MCF 10A (cell line): Measurements from ENCODE around the gene GPA33. TPM values are rescaled to one million over a fixed set of nuclear protein-coding genes. Genes with fewer than 3 reads are reported as not detected.
A peak's percentile ranks its signal among the peaks of the same experiment; 100 is the strongest.

Source experiments
- BruUV-seq: library from RNA; stranded (reverse); fragments of 400-500 nt; replicated peaks from 2 replicates; lab custom pipeline; 2021; lab: Mats Ljungman, UMichigan
- CTCF ChIA-PET: fragments of 300-600 bp; sonication (Branson Sonifier 250); formaldehyde crosslinking; extraction: SDS; loops from one replicate; lab custom pipeline; 2021; ENCODE audit warnings: antibody characterized with exemption, inconsistent platforms; lab: Yijun Ruan, JAX
- POLR2A ChIA-PET: fragments of 300-600, 350-650 bp; sonication (Branson Sonifier 250); formaldehyde crosslinking; extraction: SDS; loops from one replicate; lab custom pipeline; 2020; ENCODE audit warnings: antibody characterized with exemption, inconsistent platforms; lab: Yijun Ruan, JAX
- DNase-seq: peaks from one replicate; pipeline ENCODE4 v3.0.0-alpha.2; 2018; ENCODE audit not compliant: unreplicated experiment
- H3K27ac Mint-ChIP-seq: one replicate; pipeline ENCODE4 v1.8.0; 2022; ENCODE audit warnings: mild to moderate bottlenecking, low read depth, mixed read lengths; ENCODE audit not compliant: unreplicated experiment
- H3K27me3 Mint-ChIP-seq: one replicate; pipeline ENCODE4 v1.8.0; 2022; ENCODE audit warnings: mixed read lengths; ENCODE audit not compliant: insufficient read depth, unreplicated experiment
- H3K36me3 Mint-ChIP-seq: one replicate; pipeline ENCODE4 v1.8.0; 2022; ENCODE audit warnings: mild to moderate bottlenecking, moderate library complexity, mixed read lengths; ENCODE audit not compliant: insufficient read depth, unreplicated experiment
- H3K4me1 Mint-ChIP-seq: one replicate; pipeline ENCODE4 v1.8.0; 2022; ENCODE audit warnings: mixed read lengths; ENCODE audit not compliant: insufficient read depth, unreplicated experiment
- H3K4me3 Mint-ChIP-seq: one replicate; pipeline ENCODE4 v1.8.0; 2022; ENCODE audit warnings: mild to moderate bottlenecking, moderate library complexity, mixed read lengths; ENCODE audit not compliant: unreplicated experiment
- H3K9me3 Mint-ChIP-seq: one replicate; pipeline ENCODE4 v1.8.0; 2022; ENCODE audit warnings: mixed read lengths; ENCODE audit not compliant: unreplicated experiment
- CTCF ChIP-seq: fragments of 200-600 bp; IDR thresholded peaks from one replicate; pipeline ENCODE4 v1.8.0; 2022; ENCODE audit warnings: antibody characterized with exemption, mild to moderate bottlenecking; ENCODE audit not compliant: unreplicated experiment
- intact Hi-C: fragments of 100-400 bp; cut with micrococcal nuclease; formaldehyde crosslinking; loops from 2 replicates; pipeline ENCODE4 v1.14.1; 2022
- total RNA-seq: library from RNA; stranded (reverse); gene quantifications from 2 replicates; pipeline ENCODE4 v1.2.3, GENCODE V29; 2022

The GPA33 gene
- total RNA-seq, 1 experiment from 2014 or later, result not detected

- Mint-ChIP-seq H3K4me1 (peaks cover 5% of the 10 kb centered on the region), H3K9me3 (no peaks in the 10 kb centered on the region), H3K27me3 (no peaks in the 10 kb centered on the region), H3K4me3 (no peak overlapping the region), H3K27ac (no peak overlapping the region), H3K36me3 (no peaks in the 10 kb centered on the region)
- no TSS peak for BruUV-seq
- DNase-seq, result peak; percentile 26
- ChIA-PET CTCF (interaction anchor here (0.5 to 18.6 kb wide), 105 partner anchors 8 to 1764 kb away, joined by 3 to 1662 read pairs (median 6); partner anchors contain the start of genes ILDR2, POGK, POU2F1 and STYXL2), POLR2A (interaction anchor here (0.6 to 5.9 kb wide), 7 partner anchors 103 to 221 kb away, joined by 3 to 93 read pairs (median 3); partner anchors contain the start of gene POGK)
- peak; percentile 28 for TF ChIP-seq CTCF
- intact Hi-C loops, result no loop called here
Observed at GRCh38 chr1:167060141-167061072, 29.8 kb downstream of the GPA33 start.

- no peak overlapping the region for H3K4me3 Mint-ChIP-seq
- H3K27ac Mint-ChIP-seq, result no peak overlapping the region
- POLR2A ChIA-PET, result interaction anchor here (0.5 to 5.9 kb wide), 10 partner anchors 104 to 1283 kb away, joined by 3 to 93 read pairs (median 4); partner anchors contain the start of gene POGK
- H3K9me3 Mint-ChIP-seq, result no peaks in the 10 kb centered on the region
- BruUV-seq, result no TSS peak
- intact Hi-C loops, result loop anchor here (1.0 to 5.0 kb wide), 3 partner anchors 149 to 1132 kb away; no protein-coding TSS in a partner anchor
- H3K27me3 Mint-ChIP-seq, result no peaks in the 10 kb centered on the region
- H3K36me3 Mint-ChIP-seq, result no peaks in the 10 kb centered on the region
- no peak for TF ChIP-seq CTCF
- CTCF ChIA-PET, result interaction anchor here (0.5 to 18.6 kb wide), 120 partner anchors 9 to 1265 kb away, joined by 3 to 1662 read pairs (median 6); partner anchors contain the start of genes ILDR2, POGK, POU2F1 and STYXL2
- no peak for DNase-seq
- H3K4me1 Mint-ChIP-seq, result peaks cover 5% of the 10 kb centered on the region
Observed at GRCh38 chr1:167059809-167060107, 30.4 kb downstream of the GPA33 start.

- peak; percentile 79 for DNase-seq
- H3K4me1 Mint-ChIP-seq, result peaks cover 5% of the 10 kb centered on the region
- peak; percentile 99 for TF ChIP-seq CTCF
- no peaks in the 10 kb centered on the region for H3K27me3 Mint-ChIP-seq
- POLR2A ChIA-PET, result interaction anchor here (0.5 to 5.9 kb wide), 13 partner anchors 104 to 1282 kb away, joined by 3 to 93 read pairs (median 4); partner anchors contain the start of gene TADA1
- CTCF ChIA-PET, result interaction anchor here (0.5 to 18.6 kb wide), 156 partner anchors 8 to 1265 kb away, joined by 3 to 1662 read pairs (median 5); partner anchors contain the start of genes GPA33, ILDR2, POGK and POU2F1
- H3K36me3 Mint-ChIP-seq, result no peaks in the 10 kb centered on the region
- no TSS peak for BruUV-seq
- intact Hi-C loops, result loop anchor here (1.0 to 5.0 kb wide), 3 partner anchors 149 to 1132 kb away; no protein-coding TSS in a partner anchor
- H3K9me3 Mint-ChIP-seq, result no peaks in the 10 kb centered on the region
- no peak overlapping the region for H3K4me3 Mint-ChIP-seq
- no peak overlapping the region for H3K27ac Mint-ChIP-seq
Observed at GRCh38 chr1:167059045-167059808, 30.9 kb downstream of the GPA33 start.
